ENCODE measurements around the gene PLIN5. TPM values are rescaled to one million over a fixed set of nuclear protein-coding genes. Genes with fewer than 3 reads are reported as not detected.

The PLIN5 gene
- total RNA-seq, 1 donor from 2014 or later = not detected

DNA sequence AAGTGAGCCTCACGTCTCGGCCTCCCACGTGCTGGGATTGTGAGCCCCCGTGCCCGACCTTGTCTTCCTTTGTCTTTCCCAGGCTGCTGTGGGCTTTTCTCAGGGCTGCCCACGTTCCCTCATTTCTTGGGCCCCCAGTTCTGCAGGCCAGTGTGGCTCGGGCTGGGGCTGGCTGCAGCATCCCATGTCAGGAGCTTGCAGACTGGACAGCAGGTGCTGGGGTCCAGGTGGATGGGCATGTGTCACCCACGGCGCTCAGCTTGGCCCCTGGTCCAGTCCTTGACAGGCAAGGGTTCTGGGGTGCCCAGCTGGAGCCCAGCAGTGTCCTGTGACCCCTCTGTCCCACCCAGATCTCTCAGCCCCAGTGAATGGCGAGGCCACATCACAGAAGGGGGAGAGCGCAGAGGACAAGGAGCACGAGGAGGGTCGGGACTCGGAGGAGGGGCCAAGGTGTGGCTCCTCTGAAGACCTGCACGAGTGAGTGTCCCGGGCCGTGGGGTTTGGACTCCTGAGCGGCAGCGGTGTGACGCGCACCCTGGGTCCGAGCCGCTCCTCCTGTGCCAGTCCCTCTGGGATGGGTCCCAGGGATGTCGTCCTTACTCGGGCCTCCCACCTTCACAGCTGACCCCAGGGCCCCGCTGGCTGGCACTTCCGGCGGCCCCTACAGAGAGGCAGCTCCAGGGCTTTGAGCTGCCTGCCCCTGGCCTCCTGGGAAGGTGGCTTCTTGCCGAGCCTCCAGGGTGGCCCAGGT, 34.0 kb downstream of the PLIN5 start:
- H3K27ac Mint-ChIP-seq (ENCODE audit: unreplicated experiment) = no peak overlapping the region
- no peaks in the 10 kb centered on the region for H3K9me3 Mint-ChIP-seq (ENCODE audit: unreplicated experiment)
- no peak overlapping the region for H3K4me3 Mint-ChIP-seq (ENCODE audit: unreplicated experiment)
- no peaks in the 10 kb centered on the region for H3K4me1 Mint-ChIP-seq (ENCODE audit: unreplicated experiment)
- peak; percentile 83 for DNase-seq (ENCODE audit: extremely low spot score, unreplicated experiment)
- H3K36me3 Mint-ChIP-seq (ENCODE audit: unreplicated experiment) = peaks cover 9% of the 10 kb centered on the region
- TF ChIP-seq, protein P1, sequence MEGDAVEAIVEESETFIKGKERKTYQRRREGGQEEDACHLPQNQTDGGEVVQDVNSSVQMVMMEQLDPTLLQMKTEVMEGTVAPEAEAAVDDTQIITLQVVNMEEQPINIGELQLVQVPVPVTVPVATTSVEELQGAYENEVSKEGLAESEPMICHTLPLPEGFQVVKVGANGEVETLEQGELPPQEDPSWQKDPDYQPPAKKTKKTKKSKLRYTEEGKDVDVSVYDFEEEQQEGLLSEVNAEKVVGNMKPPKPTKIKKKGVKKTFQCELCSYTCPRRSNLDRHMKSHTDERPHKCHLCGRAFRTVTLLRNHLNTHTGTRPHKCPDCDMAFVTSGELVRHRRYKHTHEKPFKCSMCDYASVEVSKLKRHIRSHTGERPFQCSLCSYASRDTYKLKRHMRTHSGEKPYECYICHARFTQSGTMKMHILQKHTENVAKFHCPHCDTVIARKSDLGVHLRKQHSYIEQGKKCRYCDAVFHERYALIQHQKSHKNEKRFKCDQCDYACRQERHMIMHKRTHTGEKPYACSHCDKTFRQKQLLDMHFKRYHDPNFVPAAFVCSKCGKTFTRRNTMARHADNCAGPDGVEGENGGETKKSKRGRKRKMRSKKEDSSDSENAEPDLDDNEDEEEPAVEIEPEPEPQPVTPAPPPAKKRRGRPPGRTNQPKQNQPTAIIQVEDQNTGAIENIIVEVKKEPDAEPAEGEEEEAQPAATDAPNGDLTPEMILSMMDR (IDR thresholded peaks at IDR 0.05) = no peak
- H3K27me3 Mint-ChIP-seq (ENCODE audit: unreplicated experiment) = no peaks in the 10 kb centered on the region

DNA sequence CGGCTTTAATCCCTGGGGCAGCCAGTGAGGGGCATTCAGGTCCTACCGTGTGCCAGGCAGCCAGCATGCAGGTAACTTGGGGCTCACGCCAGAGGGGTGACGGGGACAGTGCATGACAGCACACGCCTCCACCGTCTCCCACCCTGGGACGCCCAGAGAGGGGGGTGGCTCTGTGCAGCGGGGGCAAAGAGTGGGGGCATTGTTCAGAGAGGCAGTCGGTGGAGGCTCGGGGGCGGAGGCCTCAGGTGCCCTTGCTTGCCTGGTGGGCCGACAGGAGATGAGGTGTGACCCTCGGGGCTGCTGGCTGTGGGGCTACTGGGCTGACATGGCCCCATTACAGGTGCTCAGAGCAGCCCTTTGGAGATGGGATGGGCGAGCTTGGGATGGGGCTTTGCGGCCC, 35.2 kb downstream of the PLIN5 start:
- Mint-ChIP-seq H3K27me3 (ENCODE audit: unreplicated experiment) (no peaks in the 10 kb centered on the region), H3K36me3 (ENCODE audit: unreplicated experiment) (peaks cover 4% of the 10 kb centered on the region), H3K4me1 (ENCODE audit: unreplicated experiment) (no peaks in the 10 kb centered on the region), H3K4me3 (ENCODE audit: unreplicated experiment) (no peak overlapping the region), H3K9me3 (ENCODE audit: unreplicated experiment) (no peaks in the 10 kb centered on the region), H3K27ac (ENCODE audit: unreplicated experiment) (no peak overlapping the region)
- DNase-seq (ENCODE audit: extremely low spot score, unreplicated experiment) = peak; percentile 74
- TF ChIP-seq, protein P1 (IDR thresholded peaks at IDR 0.05) = no peak

DNA sequence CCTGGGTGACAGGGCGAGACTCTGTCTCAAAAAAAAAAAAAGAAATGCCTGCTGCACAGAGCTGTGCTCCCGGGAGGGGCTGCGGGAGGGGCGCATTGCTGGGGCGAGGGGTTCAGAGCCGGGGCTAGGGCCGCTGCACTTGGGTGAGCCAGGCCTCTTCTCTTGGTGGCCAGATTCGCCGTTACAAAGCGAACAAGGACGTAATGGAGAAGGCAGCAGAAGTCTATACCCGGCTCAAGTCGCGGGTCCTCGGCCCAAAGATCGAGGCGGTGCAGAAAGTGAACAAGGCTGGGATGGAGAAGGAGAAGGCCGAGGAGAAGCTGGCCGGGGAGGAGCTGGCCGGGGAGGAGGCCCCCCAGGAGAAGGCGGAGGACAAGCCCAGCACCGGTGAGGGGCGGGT, 35.7 kb downstream of the PLIN5 start:
- Mint-ChIP-seq H3K27ac (ENCODE audit: unreplicated experiment) (no peak overlapping the region), H3K4me1 (ENCODE audit: unreplicated experiment) (no peaks in the 10 kb centered on the region), H3K27me3 (ENCODE audit: unreplicated experiment) (no peaks in the 10 kb centered on the region), H3K36me3 (ENCODE audit: unreplicated experiment) (peaks cover 7% of the 10 kb centered on the region), H3K9me3 (ENCODE audit: unreplicated experiment) (no peaks in the 10 kb centered on the region), H3K4me3 (ENCODE audit: unreplicated experiment) (no peak overlapping the region)
- DNase-seq (ENCODE audit: extremely low spot score, unreplicated experiment) = peak; percentile 82
- TF ChIP-seq, protein P1 (IDR thresholded peaks at IDR 0.05) = no peak

DNA sequence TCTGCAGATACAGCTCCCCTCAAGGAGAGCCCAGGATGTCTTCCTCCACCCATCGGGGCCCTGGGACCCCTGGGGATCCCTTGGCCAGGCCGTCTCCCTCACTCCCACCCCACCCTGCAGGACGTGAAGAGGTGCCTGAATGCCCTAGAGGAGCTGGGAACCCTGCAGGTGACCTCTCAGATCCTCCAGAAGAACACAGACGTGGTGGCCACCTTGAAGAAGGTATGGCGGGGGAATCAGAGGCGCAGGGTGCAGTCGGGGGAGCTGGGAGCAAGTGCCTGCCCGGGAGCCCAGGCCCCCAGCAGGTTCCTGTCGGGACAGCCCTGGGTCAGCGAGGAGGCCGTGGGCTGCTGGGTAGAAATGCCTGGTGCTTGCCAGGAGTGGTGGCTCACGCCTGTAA, 36.3 kb downstream of the PLIN5 start:
- H3K9me3 Mint-ChIP-seq (ENCODE audit: unreplicated experiment) = no peaks in the 10 kb centered on the region
- no peak overlapping the region for H3K27ac Mint-ChIP-seq (ENCODE audit: unreplicated experiment)

GRCh38 chr19:4497770-4498389, 37.1 kb downstream of the PLIN5 start:
- Mint-ChIP-seq H3K36me3 (ENCODE audit: unreplicated experiment) (peaks cover 7% of the 10 kb centered on the region), H3K9me3 (ENCODE audit: unreplicated experiment) (no peaks in the 10 kb centered on the region), H3K4me3 (ENCODE audit: unreplicated experiment) (no peak overlapping the region), H3K27me3 (ENCODE audit: unreplicated experiment) (no peaks in the 10 kb centered on the region), H3K27ac (ENCODE audit: unreplicated experiment) (no peak overlapping the region), H3K4me1 (ENCODE audit: unreplicated experiment) (no peaks in the 10 kb centered on the region)
- TF ChIP-seq, protein P1 (IDR thresholded peaks at IDR 0.05) = no peak
- peak; percentile 83 for DNase-seq (ENCODE audit: extremely low spot score, unreplicated experiment)

More for the DNA sequence above, 36.3 kb downstream of the PLIN5 start:
- DNase-seq (ENCODE audit: extremely low spot score, unreplicated experiment) = peak; percentile 83
- H3K4me1 Mint-ChIP-seq (ENCODE audit: unreplicated experiment) = no peaks in the 10 kb centered on the region
- no peaks in the 10 kb centered on the region for H3K27me3 Mint-ChIP-seq (ENCODE audit: unreplicated experiment)
- no peak overlapping the region for H3K4me3 Mint-ChIP-seq (ENCODE audit: unreplicated experiment)
- TF ChIP-seq, protein P1 (IDR thresholded peaks at IDR 0.05) = no peak
- peaks cover 7% of the 10 kb centered on the region for H3K36me3 Mint-ChIP-seq (ENCODE audit: unreplicated experiment)
